Measurements from ENCODE around the gene LBX2. TPM values are rescaled to one million over a fixed set of nuclear protein-coding genes. Genes with fewer than 3 reads are reported as not detected.

The LBX2 gene
- total and polyA plus RNA-seq, 8 donors = 0.21 to 2.3 (median 1.1) TPM

- Histone ChIP-seq H3K9me3 (no peaks in the 10 kb centered on the region), H3K36me3 (peaks cover 0 to 13% (median 0%) of the 10 kb centered on the region in 3 donors), H3K27ac (peak overlapping the region in 3 of 4 donors; percentile 59 to 83 (median 74)), H3K4me3 (peak overlapping the region; percentile 77 to 99 (median 97)), H3K4me1 (peaks cover 7 to 18% (median 14%) of the 10 kb centered on the region in 3 donors), H3K27me3 (no peaks in the 10 kb centered on the region)
- no peak for TF ChIP-seq CTCF (IDR thresholded peaks at IDR 0.05)
- FAIRE-seq (no peak), DNase-seq (peak in 4 of 6 donors; percentile 40 to 76 (median 61)), ATAC-seq (peak; percentile 27 to 40 (median 29))
- WGBS, 2 donors = 2 to 4% methylated on average over 54 of the region's 54 CpGs
- intact Hi-C loops (cut with DNase I) = no loop called here
These were observed 31.1 kb upstream of the LBX2 start for GRCh38 chr2:74530239-74531187.

- 0% methylated on average over 60 to 87 of the region's 87 CpGs for WGBS, 2 donors
- Histone ChIP-seq H3K9me3 (no peaks in the 10 kb centered on the region), H3K27ac (peak within 1 kb of the TSS; percentile 79 to 88 (median 82)), H3K4me3 (peak within 1 kb of the TSS; percentile 77 to 99 (median 97)), H3K27me3 (no peaks in the 10 kb centered on the region), H3K36me3 (peaks cover 0 to 13% (median 0%) of the 10 kb centered on the region in 3 donors), H3K4me1 (peaks cover 7 to 18% (median 14%) of the 10 kb centered on the region in 3 donors)
- DNase-seq = peak; percentile 96 to 100 (median 98)
- ATAC-seq = peak; percentile 93 to 97 (median 94)
- TF ChIP-seq CTCF (IDR thresholded peaks at IDR 0.05) = no peak
- peak; percentile 45 for FAIRE-seq
- intact Hi-C loops (cut with DNase I) = no loop called here
These were observed 30.2 kb upstream of the LBX2 start, which contains the start of the genes AUP1 and HTRA2 for GRCh38 chr2:74529357-74530238. TSS of gene AUP1 (minus strand) at chr2:74529706. CDS start at chr2:74529629, 77 bp downstream. TSS of gene HTRA2 (plus strand) at chr2:74529933. CDS start at chr2:74530007, 74 bp downstream.

- TF ChIP-seq CTCF (IDR thresholded peaks at IDR 0.05) = no peak
- ATAC-seq = peak; percentile 4 to 19 (median 10)
- Histone ChIP-seq H3K4me3 (peak overlapping the region; percentile 77 to 99 (median 97)), H3K27me3 (no peaks in the 10 kb centered on the region), H3K27ac (peak overlapping the region; percentile 79 to 88 (median 82)), H3K36me3 (peaks cover 0 to 13% (median 0%) of the 10 kb centered on the region in 3 donors), H3K9me3 (no peaks in the 10 kb centered on the region), H3K4me1 (peaks cover 7 to 18% (median 14%) of the 10 kb centered on the region in 3 donors)
- DNase-seq = peak in 1 of 6 donors; percentile 26
- intact Hi-C loops (cut with DNase I) = no loop called here
- WGBS, 2 donors = 12 to 16% methylated on average over 25 to 29 of the region's 29 CpGs
- FAIRE-seq = no peak
These were observed 29.4 kb upstream of the LBX2 start for GRCh38 chr2:74528600-74529356.

GRCh38 chr2:74527741-74528140 is 28.3 kb upstream of the LBX2 start:
- FAIRE-seq (no peak), ATAC-seq (no peak), DNase-seq (peak in 1 of 6 donors; percentile 19)
- Histone ChIP-seq H3K27me3 (no peaks in the 10 kb centered on the region), H3K27ac (no peak overlapping the region), H3K4me3 (no peak overlapping the region), H3K9me3 (no peaks in the 10 kb centered on the region), H3K4me1 (peaks cover 7 to 18% (median 14%) of the 10 kb centered on the region in 3 donors), H3K36me3 (peaks cover 0 to 13% (median 0%) of the 10 kb centered on the region in 3 donors)
- WGBS, 2 donors = 91 to 92% methylated on average over 9 of the region's 9 CpGs
- intact Hi-C loops (cut with DNase I) = no loop called here
- TF ChIP-seq CTCF (IDR thresholded peaks at IDR 0.05) = no peak

Data from pancreas (tissue), 10 donors.